GM12875 (cell line): ENCODE measurements around the gene CTR9.

Experiments
- H3K4me3 ChIP-seq: one replicate; pipeline ENCODE4 v1.5.1; 2011; ENCODE audit warnings: low read depth, low read length, control low read depth
- CTCF ChIP-seq: IDR thresholded peaks from 2 replicates; pipeline ENCODE4 v1.5.1; 2011; ENCODE audit warnings: low read depth, mild to moderate bottlenecking, control low read depth, inconsistent platforms, low read length, moderate library complexity, borderline replicate concordance; ENCODE audit not compliant: insufficient read depth

Gene CTR9

GRCh38 chr11:10742460-10743208 is 8.4 kb upstream of the CTR9 start:
- no peak for TF ChIP-seq CTCF
- H3K4me3 ChIP-seq = no peak overlapping the region

GRCh38 chr11:10743354-10744000 is 7.6 kb upstream of the CTR9 start:
- H3K4me3 ChIP-seq = no peak overlapping the region
- no peak for TF ChIP-seq CTCF

- H3K4me3 ChIP-seq = no peak overlapping the region
- no peak for TF ChIP-seq CTCF
Observed at GRCh38 chr11:10744206-10744605, 6.8 kb upstream of the CTR9 start.

GRCh38 chr11:10746871-10747270 is 4.2 kb upstream of the CTR9 start:
- no peak for TF ChIP-seq CTCF
- no peak overlapping the region for H3K4me3 ChIP-seq

GRCh38 chr11:10747733-10748132 is 3.3 kb upstream of the CTR9 start:
- no peak overlapping the region for H3K4me3 ChIP-seq
- no peak for TF ChIP-seq CTCF

GRCh38 chr11:10749476-10749875 is 1.6 kb upstream of the CTR9 start:
- H3K4me3 ChIP-seq = no peak overlapping the region
- TF ChIP-seq CTCF = no peak

- peak overlapping the region; percentile 67 for H3K4me3 ChIP-seq
- TF ChIP-seq CTCF = no peak
Observed at GRCh38 chr11:10751581-10751940, 515 bp downstream of the CTR9 start.
